GM19025 (cell line): ENCODE results near the gene CD44.

Experiments
- ATAC-seq: cut with Tn5 transposase; IDR thresholded peaks from one replicate; pipeline ENCODE4 v1.9.1; 2021; ENCODE audit warnings: mild to moderate bottlenecking, low read depth, moderate library complexity; ENCODE audit not compliant: unreplicated experiment

Gene CD44

DNA sequence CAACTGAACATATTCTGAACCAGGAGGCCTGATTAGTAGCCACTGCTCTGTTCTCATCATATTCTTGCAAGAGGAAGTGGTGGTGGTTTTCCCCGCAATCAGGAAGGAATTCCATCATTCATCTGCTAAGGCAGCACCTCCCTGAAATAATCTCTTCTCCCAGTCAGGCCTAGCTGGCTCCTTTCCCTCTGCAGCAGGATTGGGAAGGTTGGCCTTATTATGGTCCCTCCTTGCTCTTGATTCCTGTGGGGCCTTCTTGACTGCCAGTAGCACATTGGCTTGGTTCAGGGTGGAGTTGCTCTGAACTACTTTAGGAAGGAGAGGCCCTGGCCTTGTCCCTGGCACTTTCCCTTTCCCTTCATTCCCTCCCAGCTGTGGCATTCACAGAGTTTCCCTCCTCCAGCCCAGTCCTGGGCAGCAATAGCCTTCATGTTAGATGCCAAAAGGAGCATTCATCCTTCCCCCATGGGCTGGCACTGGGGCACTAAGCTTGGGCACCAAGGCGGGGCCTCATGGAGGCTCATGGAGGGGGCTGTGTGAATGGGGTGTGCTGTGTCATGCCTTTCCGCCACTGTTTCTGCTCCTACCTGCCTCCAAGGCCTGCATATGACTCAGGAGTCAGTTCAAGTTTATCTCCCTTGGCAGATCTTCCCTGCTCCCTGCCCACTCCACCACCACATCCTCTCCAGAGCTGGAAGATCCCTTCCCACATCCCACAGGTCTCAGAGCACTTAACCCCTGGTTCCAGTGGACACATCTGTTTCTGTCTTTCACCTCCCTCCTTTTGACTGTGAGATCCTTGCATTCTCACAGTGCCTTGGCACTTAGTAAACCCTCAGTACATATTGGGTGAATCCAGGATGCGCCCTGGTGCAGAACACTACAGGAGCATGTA, 27.6 kb upstream of the CD44 start:
- no peak for ATAC-seq

DNA sequence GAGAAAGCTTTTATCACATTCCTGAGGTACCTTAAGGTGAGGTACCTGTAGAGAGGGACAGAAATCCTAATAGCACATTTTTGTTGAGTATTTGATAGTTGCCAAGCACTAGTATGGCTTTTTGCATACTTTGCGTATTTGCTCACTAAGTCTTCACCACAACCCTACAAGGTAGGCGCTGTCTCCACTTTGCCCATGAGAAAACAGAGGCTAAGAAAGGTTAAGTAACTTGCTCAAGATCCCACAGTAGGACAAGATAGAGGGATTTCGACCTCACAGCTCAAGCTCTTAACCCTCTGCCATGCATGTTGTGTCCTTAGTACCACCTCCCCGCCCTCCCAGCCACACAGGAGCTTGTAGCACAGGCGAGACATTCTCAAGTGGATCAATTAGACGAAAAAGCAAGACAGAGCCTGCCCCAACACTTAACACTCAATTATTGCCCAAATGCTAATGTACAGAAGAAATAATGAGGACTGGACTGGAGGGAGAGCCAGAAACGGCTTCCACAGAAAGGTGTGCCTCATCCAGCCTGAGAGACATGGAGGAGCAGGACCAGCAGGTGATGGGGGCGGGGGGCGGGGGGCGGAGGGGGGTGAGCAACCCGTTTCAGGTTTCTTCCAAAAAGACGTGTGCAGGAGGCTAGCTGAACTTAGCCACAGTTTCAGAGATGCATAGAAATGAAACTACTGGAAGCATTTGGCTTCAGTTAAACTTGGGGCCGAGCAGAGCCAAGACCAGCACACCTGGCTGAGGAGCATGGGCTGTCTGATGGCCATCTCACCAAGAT, 26.7 kb upstream of the CD44 start:
- ATAC-seq, result no peak

GRCh38 chr11:35112846-35113105, 26.2 kb upstream of the CD44 start:
- ATAC-seq, result no peak

GRCh38 chr11:35114906-35115687, 23.9 kb upstream of the CD44 start:
- no peak for ATAC-seq

- ATAC-seq, result no peak
Measured at GRCh38 chr11:35115688-35116030, 23.3 kb upstream of the CD44 start.

DNA sequence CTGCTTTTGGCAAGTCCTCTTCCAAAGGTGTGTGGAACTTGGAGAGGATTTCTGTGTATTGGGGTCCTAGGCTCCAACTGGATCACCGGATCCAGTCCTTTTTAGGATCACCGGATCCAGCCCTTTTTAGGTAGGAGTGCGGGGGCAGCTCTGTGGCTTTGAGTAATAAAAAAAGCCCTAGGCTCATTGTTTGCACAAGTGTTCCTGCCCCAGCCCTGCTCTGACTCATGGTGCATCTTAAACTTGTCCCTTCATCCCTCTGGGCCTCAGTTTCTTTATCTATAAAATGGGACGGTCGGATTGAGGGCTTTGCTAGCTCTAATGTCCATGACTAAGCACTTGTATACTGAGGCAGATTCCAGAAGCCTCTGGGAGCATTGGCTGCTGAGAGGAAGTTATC, 22.7 kb upstream of the CD44 start:
- ATAC-seq, result no peak

- ATAC-seq, result no peak
Measured at GRCh38 chr11:35116762-35117640, 22.0 kb upstream of the CD44 start.

DNA sequence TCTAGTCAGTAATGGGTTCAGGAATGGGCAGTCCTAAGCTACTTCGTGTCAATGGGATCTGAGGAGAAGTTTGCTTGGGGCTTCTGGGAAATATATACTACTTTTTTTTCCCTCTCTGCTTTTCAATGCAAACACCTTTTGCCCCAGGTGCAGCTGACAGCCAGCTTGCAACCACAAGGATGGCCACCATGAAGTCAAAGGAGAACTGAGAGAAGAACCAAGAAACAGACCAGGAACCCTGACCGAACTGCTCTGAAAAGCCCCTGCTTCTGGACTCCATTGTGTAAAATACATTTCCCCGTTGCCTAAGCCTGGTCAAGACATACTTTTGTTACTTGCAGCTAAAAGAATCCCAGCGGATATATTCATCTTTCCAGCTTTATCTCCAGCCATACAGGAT, 20.1 kb upstream of the CD44 start:
- peak; percentile 76 for ATAC-seq

DNA sequence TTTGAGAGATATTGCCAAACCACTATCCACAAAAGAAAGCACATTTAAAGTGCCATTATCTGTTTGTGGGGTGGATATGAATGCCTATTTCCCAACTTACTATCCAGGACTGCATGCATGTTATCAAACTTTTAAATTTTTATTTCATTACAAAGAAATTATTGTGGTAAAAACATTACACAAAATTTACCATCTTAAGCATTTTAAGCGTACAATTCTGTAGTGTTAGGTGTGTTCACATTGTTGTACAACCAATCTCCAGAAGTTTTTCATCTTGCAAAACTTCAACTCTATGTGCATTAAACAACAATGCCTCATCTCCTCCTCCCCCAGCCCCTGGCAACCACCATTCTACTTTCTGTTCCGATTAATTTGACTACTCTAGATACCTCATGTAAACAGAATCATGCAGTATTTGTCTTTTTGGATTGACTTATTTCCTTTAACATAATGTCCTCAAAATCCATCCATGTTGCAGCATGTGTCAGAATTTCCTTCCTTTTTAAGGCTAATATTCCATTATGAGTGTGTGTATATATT, 17.6 kb upstream of the CD44 start:
- ATAC-seq, result no peak

GRCh38 chr11:35122308-35122707, 16.7 kb upstream of the CD44 start:
- no peak for ATAC-seq

- peak; percentile 65 for ATAC-seq
Measured at GRCh38 chr11:35126000-35126878, 12.7 kb upstream of the CD44 start.

DNA sequence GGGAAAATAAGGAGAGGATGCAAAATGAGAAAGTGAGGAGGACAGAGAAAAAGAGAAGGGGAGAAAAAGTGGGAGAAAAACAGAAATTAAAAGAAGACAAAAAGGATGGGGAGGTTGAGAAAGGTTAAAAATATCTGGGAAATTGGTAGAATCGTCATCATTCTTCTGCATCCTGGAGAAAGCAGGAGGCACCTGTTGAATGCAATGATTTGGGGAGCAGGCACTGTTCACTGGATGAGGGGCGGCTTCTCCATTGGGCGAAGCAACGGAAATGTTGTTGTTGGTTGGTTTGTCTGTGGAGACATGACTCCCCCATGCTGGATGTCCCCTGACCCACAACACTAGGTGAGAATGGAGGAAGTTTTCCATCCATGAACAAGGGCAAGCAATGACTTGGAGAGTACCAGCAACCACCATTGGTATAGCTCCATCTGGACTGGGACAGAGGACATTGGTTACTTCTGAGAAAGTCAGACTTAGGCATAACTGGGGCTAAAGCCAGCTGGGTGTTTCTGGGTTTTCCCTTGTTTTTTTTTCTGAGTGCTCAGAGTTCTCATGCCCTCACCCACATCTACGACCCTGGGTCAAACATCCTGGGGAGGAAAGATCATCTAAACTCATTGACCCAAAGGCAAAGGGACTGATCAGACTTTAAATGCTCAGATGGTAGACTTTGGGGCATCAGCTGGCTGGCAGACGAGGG, 11.9 kb upstream of the CD44 start:
- no peak for ATAC-seq

DNA sequence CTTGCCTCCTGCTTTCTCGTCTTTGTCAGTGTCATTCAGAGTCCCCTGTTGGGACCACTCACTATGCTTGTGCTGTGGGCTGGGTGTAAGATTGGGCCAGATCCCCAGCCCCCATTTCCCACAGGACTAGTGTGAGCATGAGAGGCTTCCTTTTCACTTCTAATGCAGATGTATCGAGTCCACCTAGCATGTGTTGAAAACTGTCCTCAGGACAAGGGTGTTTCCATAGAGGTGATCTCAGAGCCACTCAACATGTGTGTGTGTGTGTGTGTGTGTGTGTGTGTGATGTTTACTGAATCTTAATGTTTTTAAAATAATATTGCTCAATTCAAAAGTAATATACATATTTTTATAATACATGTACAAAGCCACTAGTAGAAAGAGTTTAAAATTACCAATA, 11.4 kb upstream of the CD44 start:
- ATAC-seq, result no peak

- no peak for ATAC-seq
Measured at GRCh38 chr11:35131094-35131493, 7.9 kb upstream of the CD44 start.

- ATAC-seq, result no peak
Measured at GRCh38 chr11:35131886-35132285, 7.1 kb upstream of the CD44 start.

GRCh38 chr11:35133656-35134055, 5.3 kb upstream of the CD44 start:
- ATAC-seq, result no peak

- no peak for ATAC-seq
Measured at GRCh38 chr11:35134403-35135148, 4.4 kb upstream of the CD44 start.

DNA sequence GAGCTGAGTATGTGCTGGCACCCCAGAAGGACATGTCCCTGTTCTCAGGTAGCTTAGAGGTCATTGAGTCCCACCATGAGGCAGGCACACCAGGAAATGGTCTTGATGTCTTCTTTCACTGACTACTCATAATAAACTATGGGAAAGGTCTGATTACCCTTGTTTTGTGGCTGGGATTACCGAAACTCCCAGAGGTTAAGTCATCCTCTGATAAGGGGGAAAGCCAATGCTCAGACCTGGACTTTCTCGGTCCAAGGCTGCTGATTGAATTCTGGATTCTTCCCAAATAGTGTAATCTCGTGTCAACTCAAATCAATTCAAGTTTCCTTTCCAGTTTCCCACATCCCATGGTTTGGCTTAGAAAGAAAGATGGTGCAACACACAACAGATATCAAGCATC, 3.7 kb upstream of the CD44 start:
- ATAC-seq, result no peak
